ENCODE results near the gene DAPL1. TPM values are rescaled to one million over a fixed set of nuclear protein-coding genes. Genes with fewer than 3 reads are reported as not detected.

The DAPL1 gene
- total RNA-seq, 2 donors from 2014 or later, result not detected

GRCh38 chr2:158747281-158747680 is 47.8 kb upstream of the DAPL1 start:
- no peaks in the 10 kb centered on the region for H3K36me3 Mint-ChIP-seq (ENCODE audit: low read depth)
- no peak overlapping the region for H3K9ac ChIP-seq (ENCODE audit: extremely low read depth, low read length, poor library complexity, severe bottlenecking)
- no peak overlapping the region for H3K27ac Mint-ChIP-seq
- H3K27ac ChIP-seq (ENCODE audit: low read depth, low read length), result no peak overlapping the region
- TF ChIP-seq, protein P1, sequence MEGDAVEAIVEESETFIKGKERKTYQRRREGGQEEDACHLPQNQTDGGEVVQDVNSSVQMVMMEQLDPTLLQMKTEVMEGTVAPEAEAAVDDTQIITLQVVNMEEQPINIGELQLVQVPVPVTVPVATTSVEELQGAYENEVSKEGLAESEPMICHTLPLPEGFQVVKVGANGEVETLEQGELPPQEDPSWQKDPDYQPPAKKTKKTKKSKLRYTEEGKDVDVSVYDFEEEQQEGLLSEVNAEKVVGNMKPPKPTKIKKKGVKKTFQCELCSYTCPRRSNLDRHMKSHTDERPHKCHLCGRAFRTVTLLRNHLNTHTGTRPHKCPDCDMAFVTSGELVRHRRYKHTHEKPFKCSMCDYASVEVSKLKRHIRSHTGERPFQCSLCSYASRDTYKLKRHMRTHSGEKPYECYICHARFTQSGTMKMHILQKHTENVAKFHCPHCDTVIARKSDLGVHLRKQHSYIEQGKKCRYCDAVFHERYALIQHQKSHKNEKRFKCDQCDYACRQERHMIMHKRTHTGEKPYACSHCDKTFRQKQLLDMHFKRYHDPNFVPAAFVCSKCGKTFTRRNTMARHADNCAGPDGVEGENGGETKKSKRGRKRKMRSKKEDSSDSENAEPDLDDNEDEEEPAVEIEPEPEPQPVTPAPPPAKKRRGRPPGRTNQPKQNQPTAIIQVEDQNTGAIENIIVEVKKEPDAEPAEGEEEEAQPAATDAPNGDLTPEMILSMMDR (conservative IDR thresholded peaks at IDR 0.05), result no peak
- no peak overlapping the region for H3K4me3 ChIP-seq (ENCODE audit: low read length)
- peaks cover 2% of the 10 kb centered on the region for H3K4me1 ChIP-seq (ENCODE audit: control insufficient read depth, insufficient read depth, low read length)
- no peak overlapping the region for H3K4me3 Mint-ChIP-seq
- no peaks in the 10 kb centered on the region for H3K9me3 Mint-ChIP-seq
- no peaks in the 10 kb centered on the region for H3K36me3 ChIP-seq (ENCODE audit: control insufficient read depth, insufficient read depth, low read length)
- WGBS, 2 experiments (ENCODE audit: insufficient coverage in 1 of 2, insufficient read length in 1 of 2), result 90 to 94% methylated on average over 2 of the region's 2 CpGs
- DNase-seq, result no peak
- H3K4me1 Mint-ChIP-seq, result peaks cover 26% of the 10 kb centered on the region
- no peaks in the 10 kb centered on the region for H3K27me3 ChIP-seq (ENCODE audit: control insufficient read depth, insufficient read depth, low read length, poor library complexity, severe bottlenecking)
- no peaks in the 10 kb centered on the region for H3K9me3 ChIP-seq (ENCODE audit: control insufficient read depth, low read length)
- H3K27me3 Mint-ChIP-seq (ENCODE audit: insufficient read depth), result peaks cover 10% of the 10 kb centered on the region

GRCh38 chr2:158748926-158749590 is 46.1 kb upstream of the DAPL1 start:
- WGBS, 2 experiments (ENCODE audit: insufficient coverage in 1 of 2, insufficient read length in 1 of 2), result 92% methylated on average over 2 of the region's 2 CpGs; no CpG with 5 or more reads in 1 of the 2 experiments
- no peak for DNase-seq
- Histone ChIP-seq H3K9ac (ENCODE audit: extremely low read depth, low read length, poor library complexity, severe bottlenecking) (no peak overlapping the region), H3K9me3 (ENCODE audit: control insufficient read depth, low read length) (no peaks in the 10 kb centered on the region), H3K27me3 (ENCODE audit: control insufficient read depth, insufficient read depth, low read length, poor library complexity, severe bottlenecking) (no peaks in the 10 kb centered on the region), H3K4me1 (ENCODE audit: control insufficient read depth, insufficient read depth, low read length) (peaks cover 2% of the 10 kb centered on the region), H3K4me3 (ENCODE audit: low read length) (no peak overlapping the region), H3K36me3 (ENCODE audit: control insufficient read depth, insufficient read depth, low read length) (no peaks in the 10 kb centered on the region), H3K27ac (ENCODE audit: low read depth, low read length) (no peak overlapping the region)
- Mint-ChIP-seq H3K27me3 (ENCODE audit: insufficient read depth) (peaks cover 10% of the 10 kb centered on the region), H3K36me3 (ENCODE audit: low read depth) (no peaks in the 10 kb centered on the region), H3K4me1 (peaks cover 20% of the 10 kb centered on the region), H3K27ac (no peak overlapping the region), H3K9me3 (no peaks in the 10 kb centered on the region), H3K4me3 (no peak overlapping the region)
- TF ChIP-seq, protein P1 (conservative IDR thresholded peaks at IDR 0.05), result no peak

- no peak overlapping the region for H3K27ac Mint-ChIP-seq
- H3K27ac ChIP-seq (ENCODE audit: low read depth, low read length), result no peak overlapping the region
- no peaks in the 10 kb centered on the region for H3K36me3 ChIP-seq (ENCODE audit: control insufficient read depth, insufficient read depth, low read length)
- peaks cover 4% of the 10 kb centered on the region for H3K4me1 ChIP-seq (ENCODE audit: control insufficient read depth, insufficient read depth, low read length)
- H3K27me3 ChIP-seq (ENCODE audit: control insufficient read depth, insufficient read depth, low read length, poor library complexity, severe bottlenecking), result no peaks in the 10 kb centered on the region
- H3K9ac ChIP-seq (ENCODE audit: extremely low read depth, low read length, poor library complexity, severe bottlenecking), result no peak overlapping the region
- H3K27me3 Mint-ChIP-seq (ENCODE audit: insufficient read depth), result peaks cover 8% of the 10 kb centered on the region
- no peaks in the 10 kb centered on the region for H3K9me3 ChIP-seq (ENCODE audit: control insufficient read depth, low read length)
- DNase-seq, result no peak
- H3K4me1 Mint-ChIP-seq, result peaks cover 13% of the 10 kb centered on the region
- H3K9me3 Mint-ChIP-seq, result no peaks in the 10 kb centered on the region
- no peak overlapping the region for H3K4me3 ChIP-seq (ENCODE audit: low read length)
- TF ChIP-seq, protein P1 (conservative IDR thresholded peaks at IDR 0.05), result no peak
- H3K4me3 Mint-ChIP-seq, result no peak overlapping the region
- H3K36me3 Mint-ChIP-seq (ENCODE audit: low read depth), result no peaks in the 10 kb centered on the region
- WGBS, 2 experiments (ENCODE audit: insufficient coverage in 1 of 2, insufficient read length in 1 of 2), result 75 to 91% methylated on average over 3 to 5 of the region's 5 CpGs
Measured at GRCh38 chr2:158750458-158751125, 44.5 kb upstream of the DAPL1 start.

Measured in endodermal cell (in vitro differentiated cells).